ENCODE measurements around the gene PDCD1.

PDCD1 gene

GRCh38 chr2:241895427-241895711, 36.7 kb upstream of the PDCD1 start:
- DNase-seq: no peak

GRCh38 chr2:241894681-241895426, 36.2 kb upstream of the PDCD1 start:
- no peak for DNase-seq

GRCh38 chr2:241894056-241894641, 35.5 kb upstream of the PDCD1 start:
- DNase-seq: no peak

GRCh38 chr2:241893265-241893664, 34.6 kb upstream of the PDCD1 start:
- DNase-seq: no peak

- DNase-seq: no peak
Observed at GRCh38 chr2:241892299-241893137, 33.8 kb upstream of the PDCD1 start.

GRCh38 chr2:241891988-241892298, 33.2 kb upstream of the PDCD1 start:
- no peak for DNase-seq

- DNase-seq: no peak
Observed at GRCh38 chr2:241891315-241891987, 32.8 kb upstream of the PDCD1 start.

- DNase-seq: no peak
Observed at GRCh38 chr2:241890524-241891235, 32.0 kb upstream of the PDCD1 start.

- no peak for DNase-seq
Observed at GRCh38 chr2:241888641-241889040, 29.9 kb upstream of the PDCD1 start.

- DNase-seq: no peak
Observed at GRCh38 chr2:241887806-241888522, 29.3 kb upstream of the PDCD1 start.

GRCh38 chr2:241886840-241887447, 28.2 kb upstream of the PDCD1 start:
- DNase-seq: no peak

- DNase-seq: no peak
Observed at GRCh38 chr2:241885946-241886643, 27.4 kb upstream of the PDCD1 start.

- DNase-seq: no peak
Observed at GRCh38 chr2:241885291-241885945, 26.7 kb upstream of the PDCD1 start.

GRCh38 chr2:241884951-241885290, 26.2 kb upstream of the PDCD1 start:
- no peak for DNase-seq

GRCh38 chr2:241882091-241882625, 23.5 kb upstream of the PDCD1 start:
- peak; percentile 30 for DNase-seq

- no peak for DNase-seq
Observed at GRCh38 chr2:241880311-241881073, 21.8 kb upstream of the PDCD1 start.

- DNase-seq: no peak
Observed at GRCh38 chr2:241879326-241879725, 20.6 kb upstream of the PDCD1 start.

GRCh38 chr2:241877989-241878970, 19.6 kb upstream of the PDCD1 start:
- DNase-seq: peak; percentile 71
